ENCODE data around the gene ESYT3. TPM values are rescaled to one million over a fixed set of nuclear protein-coding genes. Genes with fewer than 3 reads are reported as not detected.

The ESYT3 gene
- total RNA-seq, 2 experiments from 2014 or later: not detected

DNA sequence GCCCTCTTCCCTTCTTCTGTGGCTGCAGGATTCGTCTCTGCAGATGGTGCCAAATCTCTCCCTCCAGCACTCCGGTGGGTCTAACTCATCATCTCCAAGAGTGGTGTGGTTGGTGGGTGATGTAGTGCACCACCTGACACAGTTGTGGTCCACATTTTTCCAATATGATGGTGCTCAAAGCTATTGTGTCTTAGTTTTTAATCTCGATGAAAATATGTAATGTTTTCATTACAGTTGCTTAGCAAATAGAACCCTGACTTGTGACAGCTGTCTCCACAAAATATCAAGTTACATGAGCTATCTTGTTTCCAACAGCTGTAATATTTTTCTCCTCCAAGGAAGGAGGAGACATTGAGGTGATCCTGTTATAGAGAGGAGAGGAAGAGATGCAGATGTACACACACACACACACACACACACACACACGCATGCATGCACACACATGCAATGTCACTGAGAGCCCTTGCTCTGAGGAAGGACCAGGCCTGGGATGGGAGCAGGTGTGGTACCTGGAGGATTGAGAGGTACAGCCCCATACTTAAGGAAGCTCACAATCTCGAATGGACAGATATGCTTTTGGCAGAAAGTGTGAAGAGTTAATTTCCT, 15.7 kb upstream of the ESYT3 start:
- Histone ChIP-seq H3K9me3 (ENCODE audit: low read length) (no peaks in the 10 kb centered on the region), H3K36me3 (ENCODE audit: insufficient read depth, low read length) (no peaks in the 10 kb centered on the region), H3K4me2 (ENCODE audit: low read length) (no peak overlapping the region), H3K79me2 (ENCODE audit: insufficient read depth, low read depth, low read length) (no peaks in the 10 kb centered on the region), H2AFZ (ENCODE audit: low read length) (no peak overlapping the region), H4K20me1 (ENCODE audit: insufficient read depth, low read length) (no peaks in the 10 kb centered on the region), H3K4me3 (ENCODE audit: low read depth, low read length, poor library complexity, severe bottlenecking) (no peak overlapping the region), H3K4me1 (ENCODE audit: insufficient read depth, low read length, poor library complexity, severe bottlenecking) (no peaks in the 10 kb centered on the region), H3K9me2 (ENCODE audit: insufficient read depth, low read length) (no peaks in the 10 kb centered on the region), H3K27ac (ENCODE audit: low read depth, low read length, poor library complexity, severe bottlenecking) (no peak overlapping the region)
- DNase-seq (ENCODE audit: low spot score): no peak
- TF ChIP-seq, protein P1, sequence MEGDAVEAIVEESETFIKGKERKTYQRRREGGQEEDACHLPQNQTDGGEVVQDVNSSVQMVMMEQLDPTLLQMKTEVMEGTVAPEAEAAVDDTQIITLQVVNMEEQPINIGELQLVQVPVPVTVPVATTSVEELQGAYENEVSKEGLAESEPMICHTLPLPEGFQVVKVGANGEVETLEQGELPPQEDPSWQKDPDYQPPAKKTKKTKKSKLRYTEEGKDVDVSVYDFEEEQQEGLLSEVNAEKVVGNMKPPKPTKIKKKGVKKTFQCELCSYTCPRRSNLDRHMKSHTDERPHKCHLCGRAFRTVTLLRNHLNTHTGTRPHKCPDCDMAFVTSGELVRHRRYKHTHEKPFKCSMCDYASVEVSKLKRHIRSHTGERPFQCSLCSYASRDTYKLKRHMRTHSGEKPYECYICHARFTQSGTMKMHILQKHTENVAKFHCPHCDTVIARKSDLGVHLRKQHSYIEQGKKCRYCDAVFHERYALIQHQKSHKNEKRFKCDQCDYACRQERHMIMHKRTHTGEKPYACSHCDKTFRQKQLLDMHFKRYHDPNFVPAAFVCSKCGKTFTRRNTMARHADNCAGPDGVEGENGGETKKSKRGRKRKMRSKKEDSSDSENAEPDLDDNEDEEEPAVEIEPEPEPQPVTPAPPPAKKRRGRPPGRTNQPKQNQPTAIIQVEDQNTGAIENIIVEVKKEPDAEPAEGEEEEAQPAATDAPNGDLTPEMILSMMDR (conservative IDR thresholded peaks at IDR 0.05; ENCODE audit: low read length): no peak
- TF ChIP-seq EZH2phosphoT487 (IDR thresholded peaks at IDR 0.05; ENCODE audit: borderline replicate concordance, low read depth, low read length): no peak
- ChIA-PET POLR2A (interaction anchor here (0.7 to 1.0 kb wide), 2 partner anchors 121 to 242 kb away, joined by 3 read pairs; no protein-coding TSS in a partner anchor), CTCF (ENCODE audit: unreplicated experiment) (interaction anchor here (0.8 kb wide), 1 partner anchor 11 kb away, joined by 3 read pairs; no protein-coding TSS in a partner anchor)
- intact Hi-C loops (cut with micrococcal nuclease; ENCODE audit: unreplicated experiment): loop anchor here (10.0 kb wide), 2 partner anchors 234 to 354 kb away; partner anchors contain the start of gene ARMC8
- no TSS peak for BruUV-seq (replicated peaks)

DNA sequence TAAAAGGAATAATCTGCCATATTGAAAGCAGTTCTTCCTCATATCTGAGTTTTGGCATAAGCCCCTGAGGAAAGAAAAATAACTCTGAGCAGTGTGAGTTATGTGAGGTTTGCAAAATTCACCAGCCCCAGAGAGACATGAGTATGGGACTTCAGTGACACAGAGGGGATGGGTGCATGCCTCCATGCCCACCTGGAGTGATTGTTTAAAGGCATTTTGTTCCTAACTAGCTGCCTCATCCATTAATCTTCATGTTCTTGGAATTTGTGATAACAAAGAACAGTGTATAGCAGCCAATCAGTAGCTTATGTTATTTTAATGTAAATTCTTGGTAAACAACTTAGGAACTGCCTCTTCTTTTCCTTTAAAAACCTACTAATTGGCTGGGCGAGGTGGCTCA, 11.1 kb upstream of the ESYT3 start:
- TF ChIP-seq, protein P1 (conservative IDR thresholded peaks at IDR 0.05; ENCODE audit: low read length): no peak
- no peak for TF ChIP-seq EZH2phosphoT487 (IDR thresholded peaks at IDR 0.05; ENCODE audit: borderline replicate concordance, low read depth, low read length)
- Histone ChIP-seq H3K4me2 (ENCODE audit: low read length) (no peak overlapping the region), H3K4me3 (ENCODE audit: low read depth, low read length, poor library complexity, severe bottlenecking) (no peak overlapping the region), H2AFZ (ENCODE audit: low read length) (no peak overlapping the region), H3K27ac (ENCODE audit: low read depth, low read length, poor library complexity, severe bottlenecking) (no peak overlapping the region), H4K20me1 (ENCODE audit: insufficient read depth, low read length) (no peaks in the 10 kb centered on the region), H3K79me2 (ENCODE audit: insufficient read depth, low read depth, low read length) (no peaks in the 10 kb centered on the region), H3K9me3 (ENCODE audit: low read length) (no peaks in the 10 kb centered on the region), H3K4me1 (ENCODE audit: insufficient read depth, low read length, poor library complexity, severe bottlenecking) (no peaks in the 10 kb centered on the region), H3K9me2 (ENCODE audit: insufficient read depth, low read length) (no peaks in the 10 kb centered on the region), H3K36me3 (ENCODE audit: insufficient read depth, low read length) (no peaks in the 10 kb centered on the region)
- POLR2A ChIA-PET: interaction anchor here (0.9 kb wide), 1 partner anchor 8 kb away, joined by 3 read pairs; no protein-coding TSS in a partner anchor
- no TSS peak for BruUV-seq (replicated peaks)
- CTCF ChIA-PET (ENCODE audit: unreplicated experiment): no interaction called here
- DNase-seq (ENCODE audit: low spot score): no peak
- intact Hi-C loops (cut with micrococcal nuclease; ENCODE audit: unreplicated experiment): no loop called here

DNA sequence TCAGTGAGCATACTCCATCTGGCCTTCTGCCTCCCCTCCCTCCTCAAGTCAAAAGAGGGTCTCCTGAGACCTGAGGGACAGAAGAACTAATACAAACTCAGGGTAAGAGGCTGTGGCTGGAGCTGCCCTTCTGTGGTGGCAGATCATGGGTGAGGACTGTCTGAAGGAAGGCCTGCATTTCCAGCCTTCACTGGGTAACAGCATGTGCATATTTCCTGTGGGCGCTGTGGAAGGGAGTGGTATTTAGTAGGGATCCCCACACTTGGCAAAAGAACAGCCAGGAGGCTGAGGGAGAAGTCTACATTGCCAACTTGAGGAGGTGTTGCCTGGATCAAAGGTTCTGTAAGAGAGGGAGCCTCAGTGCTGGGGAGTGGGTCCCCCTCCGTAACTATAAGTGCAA, 10.1 kb upstream of the ESYT3 start:
- H3K4me1 ChIP-seq (ENCODE audit: insufficient read depth, low read length, poor library complexity, severe bottlenecking): no peaks in the 10 kb centered on the region
- no peaks in the 10 kb centered on the region for H3K9me2 ChIP-seq (ENCODE audit: insufficient read depth, low read length)
- no peak overlapping the region for H2AFZ ChIP-seq (ENCODE audit: low read length)
- H3K9me3 ChIP-seq (ENCODE audit: low read length): no peaks in the 10 kb centered on the region
- CTCF ChIA-PET (ENCODE audit: unreplicated experiment): no interaction called here
- TF ChIP-seq, protein P1 (conservative IDR thresholded peaks at IDR 0.05; ENCODE audit: low read length): no peak
- TF ChIP-seq EZH2phosphoT487 (IDR thresholded peaks at IDR 0.05; ENCODE audit: borderline replicate concordance, low read depth, low read length): no peak
- POLR2A ChIA-PET: interaction anchor here (0.9 kb wide), 1 partner anchor 9 kb away, joined by 3 read pairs; no protein-coding TSS in a partner anchor
- no peaks in the 10 kb centered on the region for H3K79me2 ChIP-seq (ENCODE audit: insufficient read depth, low read depth, low read length)
- no peak for DNase-seq (ENCODE audit: low spot score)
- intact Hi-C loops (cut with micrococcal nuclease; ENCODE audit: unreplicated experiment): no loop called here
- no peaks in the 10 kb centered on the region for H4K20me1 ChIP-seq (ENCODE audit: insufficient read depth, low read length)
- H3K4me2 ChIP-seq (ENCODE audit: low read length): no peak overlapping the region
- no peak overlapping the region for H3K27ac ChIP-seq (ENCODE audit: low read depth, low read length, poor library complexity, severe bottlenecking)
- no peak overlapping the region for H3K4me3 ChIP-seq (ENCODE audit: low read depth, low read length, poor library complexity, severe bottlenecking)
- no TSS peak for BruUV-seq (replicated peaks)
- H3K36me3 ChIP-seq (ENCODE audit: insufficient read depth, low read length): no peaks in the 10 kb centered on the region

Data from OCI-LY7 (cell line).